GM12801 (cell line): Measurements from ENCODE around the gene CFAP97D1.

Source experiments
- TF ChIP-seq, protein P1 (sequence below): IDR thresholded peaks from one replicate; pipeline ENCODE4 v1.5.1; 2011; ENCODE audit warnings: control low read depth; ENCODE audit not compliant: insufficient read length; ENCODE audit errors: extremely low read depth

Gene CFAP97D1

DNA sequence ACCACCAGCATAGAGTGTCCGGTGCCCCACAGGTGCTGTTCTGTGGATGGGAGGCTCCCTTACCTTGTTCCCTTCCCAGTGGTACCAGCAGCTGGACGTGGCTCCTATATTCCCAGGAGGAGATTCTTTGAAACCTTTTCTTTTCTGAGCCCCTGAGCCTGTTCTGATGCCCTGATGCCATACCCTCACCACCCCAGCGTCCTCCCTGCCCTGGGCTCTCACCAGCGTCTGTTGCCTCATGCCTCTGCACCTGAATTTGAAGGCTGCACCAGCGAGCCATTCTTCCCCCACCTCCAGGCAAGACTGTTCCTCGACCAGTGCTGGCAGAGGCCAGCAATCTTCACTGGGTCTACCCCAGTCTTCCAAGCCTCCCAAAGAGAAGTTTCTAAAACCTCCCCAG, 22.1 kb upstream of the CFAP97D1 start:
- TF ChIP-seq, protein P1, sequence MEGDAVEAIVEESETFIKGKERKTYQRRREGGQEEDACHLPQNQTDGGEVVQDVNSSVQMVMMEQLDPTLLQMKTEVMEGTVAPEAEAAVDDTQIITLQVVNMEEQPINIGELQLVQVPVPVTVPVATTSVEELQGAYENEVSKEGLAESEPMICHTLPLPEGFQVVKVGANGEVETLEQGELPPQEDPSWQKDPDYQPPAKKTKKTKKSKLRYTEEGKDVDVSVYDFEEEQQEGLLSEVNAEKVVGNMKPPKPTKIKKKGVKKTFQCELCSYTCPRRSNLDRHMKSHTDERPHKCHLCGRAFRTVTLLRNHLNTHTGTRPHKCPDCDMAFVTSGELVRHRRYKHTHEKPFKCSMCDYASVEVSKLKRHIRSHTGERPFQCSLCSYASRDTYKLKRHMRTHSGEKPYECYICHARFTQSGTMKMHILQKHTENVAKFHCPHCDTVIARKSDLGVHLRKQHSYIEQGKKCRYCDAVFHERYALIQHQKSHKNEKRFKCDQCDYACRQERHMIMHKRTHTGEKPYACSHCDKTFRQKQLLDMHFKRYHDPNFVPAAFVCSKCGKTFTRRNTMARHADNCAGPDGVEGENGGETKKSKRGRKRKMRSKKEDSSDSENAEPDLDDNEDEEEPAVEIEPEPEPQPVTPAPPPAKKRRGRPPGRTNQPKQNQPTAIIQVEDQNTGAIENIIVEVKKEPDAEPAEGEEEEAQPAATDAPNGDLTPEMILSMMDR = no peak

DNA sequence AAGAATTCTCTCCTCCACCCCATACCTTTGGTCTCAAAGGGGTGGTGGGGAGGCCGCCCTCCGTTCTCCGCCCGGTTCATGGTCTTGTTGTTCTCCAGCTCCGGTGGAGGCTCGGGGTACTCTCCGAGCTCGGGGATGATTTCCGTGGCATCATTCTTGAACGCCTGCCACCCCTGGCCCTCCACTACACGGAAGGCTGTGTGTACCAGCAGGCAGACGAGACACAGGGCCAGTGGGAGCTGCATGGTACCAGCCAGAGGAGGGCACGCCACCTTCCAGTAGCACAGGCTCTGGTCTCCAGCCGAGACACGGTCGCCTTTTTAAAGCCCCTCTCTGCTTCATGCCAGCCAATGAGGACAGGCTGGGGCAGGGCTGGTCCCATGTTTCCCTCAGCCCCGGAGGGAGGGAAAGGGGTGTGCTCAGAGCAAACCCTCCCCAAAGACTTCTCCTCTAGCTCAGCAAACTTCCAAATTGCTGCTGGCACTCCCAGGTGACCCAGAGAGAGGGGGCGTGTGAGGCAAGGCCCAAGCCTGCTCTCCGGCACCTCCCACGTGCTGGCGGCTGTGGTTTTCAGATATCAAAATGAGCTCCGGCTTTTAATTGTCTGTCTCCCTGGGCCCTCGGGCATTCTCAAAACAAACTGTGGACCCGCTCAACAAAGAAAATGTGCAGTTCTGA, 21.6 kb upstream of the CFAP97D1 start, which contains the start of gene SOST:
Gene SOST, minus strand, starts transcription at position 295 of the 678 bp plus-strand sequence. Its CDS starts 50 bp downstream, at position 245.
- TF ChIP-seq, protein P1 = no peak

DNA sequence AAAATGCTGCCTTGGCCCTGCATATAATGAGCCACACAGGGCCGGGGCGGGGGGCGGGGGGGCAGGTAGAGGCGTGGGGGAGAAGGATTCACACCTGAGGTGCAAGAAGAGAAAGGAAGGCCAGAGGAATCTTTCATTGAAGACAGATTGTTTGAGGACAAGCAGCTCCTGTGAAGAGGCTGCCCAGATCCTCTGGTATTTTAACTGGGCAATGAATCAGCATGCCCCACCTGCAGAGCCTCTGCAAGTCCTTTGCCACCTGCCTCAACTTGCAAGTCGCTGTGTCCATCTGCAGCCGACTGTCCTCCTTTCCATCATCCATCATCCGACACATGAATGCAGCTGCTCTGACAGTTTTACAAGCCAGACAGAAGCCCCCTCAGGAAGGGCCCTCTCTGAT, 20.4 kb upstream of the CFAP97D1 start:
- TF ChIP-seq, protein P1 = no peak

DNA sequence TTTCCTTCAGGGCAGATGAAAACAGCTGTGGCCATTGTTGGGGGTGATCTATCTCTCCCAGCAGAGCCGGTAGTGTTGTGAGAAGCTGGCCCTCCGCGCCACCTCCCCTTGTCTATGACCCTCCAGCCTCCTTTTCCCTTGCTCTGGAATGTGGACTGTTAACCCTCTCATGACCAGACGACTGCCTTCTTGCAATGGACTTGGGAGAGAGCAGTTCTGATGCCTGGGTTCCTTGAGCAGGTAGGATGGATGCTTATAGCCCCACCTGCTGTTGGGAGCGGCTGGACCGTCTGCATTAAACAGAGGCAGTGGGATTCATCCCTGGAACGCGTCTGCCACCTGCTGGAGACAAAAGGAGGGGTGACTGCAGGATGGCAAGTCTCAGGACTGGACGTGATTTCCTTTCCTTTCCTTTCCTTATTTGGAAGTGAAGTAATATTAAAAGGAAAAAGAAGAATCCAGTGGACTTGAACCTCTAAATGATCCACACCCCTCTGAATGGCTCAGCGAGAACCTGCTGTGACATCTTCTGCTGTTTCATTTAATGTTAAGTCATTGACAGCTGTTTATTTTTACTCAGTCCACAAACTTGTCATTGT, 19.9 kb upstream of the CFAP97D1 start:
- TF ChIP-seq, protein P1 = peak; percentile 95

DNA sequence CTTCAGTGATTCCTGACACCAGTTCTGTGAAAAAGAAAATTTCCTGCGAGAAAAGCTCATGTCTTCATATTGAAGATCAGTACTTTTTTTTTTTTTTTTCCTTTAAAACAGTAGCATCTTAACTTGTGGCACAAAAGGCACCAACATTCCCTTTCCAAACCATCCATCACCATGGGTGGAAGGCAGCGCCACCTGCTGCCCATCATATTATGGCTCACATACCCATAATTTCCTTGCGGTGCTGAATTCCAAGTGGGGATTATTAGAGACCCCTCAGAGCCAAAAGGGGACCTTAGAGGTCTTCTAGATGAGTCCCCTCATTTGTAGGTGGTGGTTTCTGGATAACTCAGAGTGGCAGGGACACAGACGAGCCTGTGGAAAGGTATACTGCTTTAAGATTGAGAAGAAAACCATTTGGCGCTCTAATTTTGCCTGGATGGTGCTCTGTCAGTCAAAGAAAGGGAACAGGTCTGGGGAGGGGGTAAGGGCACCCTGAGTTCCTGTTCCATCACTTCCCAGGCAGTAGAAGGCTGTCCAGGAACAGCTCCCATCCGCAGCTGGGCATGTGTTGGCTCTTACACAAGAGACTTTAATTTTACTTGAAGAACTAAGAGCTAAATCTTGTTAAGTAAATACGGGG, 13.7 kb upstream of the CFAP97D1 start:
- TF ChIP-seq, protein P1 = no peak

DNA sequence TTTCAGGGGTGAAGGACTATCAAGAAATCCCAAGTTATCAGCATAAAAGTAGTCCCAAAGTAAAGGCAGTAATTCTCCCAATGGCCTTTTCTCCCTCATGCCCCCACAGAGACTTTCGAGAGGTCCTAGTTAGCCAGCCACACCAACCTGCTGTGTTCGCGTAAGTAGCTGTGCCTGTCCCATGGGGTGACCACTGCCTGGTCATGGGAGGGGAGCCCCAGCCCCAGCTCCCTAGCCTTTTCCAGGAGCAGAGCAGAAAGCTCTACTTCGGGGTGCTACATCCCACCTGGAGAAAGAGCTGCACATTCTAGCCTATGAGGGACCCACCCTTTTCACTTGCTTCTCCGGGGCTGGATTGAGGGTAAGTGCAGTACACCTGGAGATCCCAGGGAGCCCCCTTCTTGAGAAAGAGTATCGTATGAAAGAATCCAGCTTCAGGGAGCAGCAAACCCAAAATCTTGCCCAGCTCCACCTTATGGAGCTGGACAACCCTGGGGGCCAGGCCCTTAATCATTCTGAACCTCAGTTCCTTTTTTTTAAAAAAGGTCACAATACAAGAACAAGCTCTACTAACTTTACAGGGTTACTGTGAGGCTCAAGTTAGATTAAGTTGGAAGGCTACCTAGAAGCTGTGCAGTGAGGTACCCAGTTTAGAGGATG, 13.1 kb upstream of the CFAP97D1 start:
- TF ChIP-seq, protein P1 = no peak

DNA sequence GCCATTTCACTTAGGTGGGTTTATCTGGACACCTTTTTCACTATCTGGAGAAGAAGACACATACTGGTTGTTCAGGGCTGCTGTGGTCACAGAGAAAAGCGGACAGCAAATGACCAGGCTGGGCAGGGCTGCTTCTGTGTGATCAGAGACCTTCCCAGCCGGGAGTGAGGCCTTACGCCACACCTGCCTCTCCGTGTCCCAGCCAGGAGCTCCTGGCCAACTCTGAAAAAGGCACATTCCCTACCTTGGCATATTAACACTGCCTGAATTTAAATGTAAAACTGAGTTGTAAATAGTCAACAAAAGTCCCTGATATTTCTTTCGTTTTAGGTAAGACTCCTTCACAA, 12.5 kb upstream of the CFAP97D1 start:
- TF ChIP-seq, protein P1 = no peak
